IMR-90 (cell line): ENCODE measurements around the gene LENG1. TPM values are rescaled to one million over a fixed set of nuclear protein-coding genes. Genes with fewer than 3 reads are reported as not detected.

Experiments used
- ATAC-seq: fragments of 200-7000 bp; cut with Tn5 transposase; 2 replicates; pipeline ENCODE4 v1.9.1; 2020; ENCODE audit warnings: low read depth, mild to moderate bottlenecking, moderate library complexity
- BruUV-seq: library from RNA; stranded (reverse); fragments of 400-500 nt; replicated peaks from 2 replicates; lab custom pipeline; 2021; lab: Mats Ljungman, UMichigan
- CTCF ChIA-PET: fragments of 300-600 bp; formaldehyde crosslinking; extraction: SDS; loops from one replicate; lab custom pipeline; 2021; ENCODE audit warnings: antibody characterized with exemption; lab: Yijun Ruan, JAX
- POLR2A ChIA-PET: fragments of 300-600 bp; sonication (Branson Sonifier 250); formaldehyde crosslinking; loops from one replicate; lab custom pipeline; 2022; ENCODE audit warnings: antibody characterized with exemption; ENCODE audit not compliant: unreplicated experiment; lab: Charles Lee
- DNase-seq: peaks from one replicate; pipeline ENCODE4 v3.0.0; 2013
- H2AFZ ChIP-seq: replicated peaks from 2 replicates; pipeline ENCODE3; 2013; ENCODE audit warnings: low read length, mild to moderate bottlenecking; ENCODE audit not compliant: poor library complexity
- H2AK5ac ChIP-seq: 2 replicates; pipeline ENCODE4 v1.6.1; 2013; ENCODE audit warnings: low read depth, low read length, inconsistent platforms
- H2AK9ac ChIP-seq: replicated peaks from 2 replicates; pipeline ENCODE3; 2013; ENCODE audit warnings: mild to moderate bottlenecking, low read depth, low read length, moderate library complexity; ENCODE audit not compliant: poor library complexity
- H2BK120ac ChIP-seq: 2 replicates; pipeline ENCODE4 v1.6.1; 2013; ENCODE audit warnings: low read depth, low read length, inconsistent platforms
- H2BK15ac ChIP-seq: 3 replicates; pipeline ENCODE4 v1.6.1; 2013; ENCODE audit warnings: low read depth, low read length, inconsistent platforms
- H2BK20ac ChIP-seq: 2 replicates; pipeline ENCODE4 v1.6.1; 2013; ENCODE audit warnings: low read depth, mild to moderate bottlenecking, inconsistent platforms, low read length, moderate library complexity
- H2BK5ac ChIP-seq: 2 replicates; pipeline ENCODE4 v1.6.1; 2013; ENCODE audit warnings: mild to moderate bottlenecking, low read depth, low read length, inconsistent platforms; ENCODE audit not compliant: poor library complexity, severe bottlenecking
- H3K14ac ChIP-seq: replicated peaks from 2 replicates; pipeline ENCODE4 v1.6.1; 2013; ENCODE audit warnings: low read depth, low read length, inconsistent platforms
- H3K18ac ChIP-seq: 2 replicates; pipeline ENCODE4 v1.6.1; 2013; ENCODE audit warnings: low read depth, low read length, control low read depth
- H3K23ac ChIP-seq: 2 replicates; pipeline ENCODE4 v1.6.1; 2013; ENCODE audit warnings: low read depth, low read length, inconsistent platforms
- H3K27ac ChIP-seq: 2 replicates; pipeline ENCODE4 v1.5.1; 2013; ENCODE audit warnings: mild to moderate bottlenecking, control low read depth, low read length; ENCODE audit not compliant: insufficient read depth
- H3K27me3 ChIP-seq: 2 replicates; pipeline ENCODE4 v1.6.1; 2013; ENCODE audit warnings: low read length; ENCODE audit not compliant: control insufficient read depth, insufficient read depth
- H3K36me3 ChIP-seq: 2 replicates; pipeline ENCODE4 v1.6.1; 2013; ENCODE audit warnings: low read length, mixed read lengths; ENCODE audit not compliant: control insufficient read depth, insufficient read depth
- H3K4ac ChIP-seq: 2 replicates; pipeline ENCODE4 v1.6.1; 2013; ENCODE audit warnings: low read depth, low read length, inconsistent platforms
- H3K4me1 ChIP-seq: 2 replicates; pipeline ENCODE4 v1.6.1; 2013; ENCODE audit warnings: low read length, mixed read lengths; ENCODE audit not compliant: control insufficient read depth, insufficient read depth
- H3K4me2 ChIP-seq: 2 replicates; pipeline ENCODE4 v1.6.1; 2013; ENCODE audit warnings: low read depth, mild to moderate bottlenecking, control low read depth, low read length, moderate library complexity
- H3K4me3 ChIP-seq: 2 replicates; pipeline ENCODE4 v1.5.1; 2013; ENCODE audit warnings: low read depth, mild to moderate bottlenecking, control low read depth, low read length, moderate library complexity; ENCODE audit not compliant: insufficient read depth
- H3K56ac ChIP-seq: 2 replicates; pipeline ENCODE4 v1.6.1; 2013; ENCODE audit warnings: low read length, inconsistent platforms; ENCODE audit not compliant: insufficient read depth; ENCODE audit errors: extremely low read depth
- H3K79me1 ChIP-seq, 2 experiments: 2 replicates each; pipeline ENCODE4 v1.6.1; 2013; ENCODE audit warnings: low read length in 2 of 2, inconsistent platforms in 1 of 2, low read depth in 1 of 2
- H3K9ac ChIP-seq: 2 replicates; pipeline ENCODE4 v1.6.1; 2013; ENCODE audit warnings: low read depth, low read length, control low read depth
- H3K9me1 ChIP-seq: 2 replicates; pipeline ENCODE4 v1.6.1; 2013; ENCODE audit warnings: low read length, inconsistent platforms; ENCODE audit not compliant: insufficient read depth
- H3K9me3 ChIP-seq: 2 replicates; pipeline ENCODE4 v1.6.1; 2013; ENCODE audit warnings: low read length; ENCODE audit not compliant: control insufficient read depth, insufficient read depth
- H4K20me1 ChIP-seq: 2 replicates; pipeline ENCODE4 v1.6.1; 2013; ENCODE audit warnings: low read length, inconsistent platforms; ENCODE audit not compliant: insufficient read depth
- H4K5ac ChIP-seq: 2 replicates; pipeline ENCODE4 v1.6.1; 2013; ENCODE audit warnings: mild to moderate bottlenecking, low read depth, low read length, control low read depth
- H4K8ac ChIP-seq, 2 experiments: 2 replicates each; pipeline ENCODE4 v1.6.1; 2013; ENCODE audit warnings: low read depth in 2 of 2, low read length in 2 of 2, control low read depth in 1 of 2, inconsistent platforms in 1 of 2
- H4K91ac ChIP-seq: 2 replicates; pipeline ENCODE4 v1.6.1; 2013; ENCODE audit warnings: low read depth, low read length, inconsistent platforms; ENCODE audit not compliant: insufficient read depth
- BHLHE40 ChIP-seq: fragments of 150-350 bp; IDR thresholded peaks from 2 replicates; pipeline ENCODE4 v1.6.1; 2016; ENCODE audit warnings: mild to moderate bottlenecking, low read depth, low read length
- CEBPB ChIP-seq: IDR thresholded peaks from 2 replicates; pipeline ENCODE4 v1.6.1; 2012; ENCODE audit warnings: low read depth, low read length, improper control_type of control experiment
- CTCF ChIP-seq: conservative IDR thresholded peaks from 2 replicates; pipeline ENCODE4 v1.5.1; 2012; ENCODE audit warnings: mild to moderate bottlenecking, low read depth, low read length, improper control_type of control experiment
- ELK1 ChIP-seq: fragments of 150-350 bp; IDR thresholded peaks from 2 replicates; pipeline ENCODE4 v1.6.1; 2016; ENCODE audit warnings: low read depth, mild to moderate bottlenecking, low read length, moderate library complexity, borderline replicate concordance
- MXI1 ChIP-seq: IDR thresholded peaks from 2 replicates; pipeline ENCODE4 v1.6.1; 2012; ENCODE audit warnings: low read depth, mild to moderate bottlenecking, low read length, moderate library complexity, borderline replicate concordance
- NFE2L2 ChIP-seq: fragments of 150-350 bp; IDR thresholded peaks from 2 replicates; pipeline ENCODE4 v1.6.1; 2016; ENCODE audit warnings: low read depth, mild to moderate bottlenecking, low read length
- RAD21 ChIP-seq: IDR thresholded peaks from 2 replicates; pipeline ENCODE4 v1.6.1; 2012; ENCODE audit warnings: low read length, improper control_type of control experiment
- RCOR1 ChIP-seq: IDR thresholded peaks from 2 replicates; pipeline ENCODE4 v1.6.1; 2012; ENCODE audit warnings: mild to moderate bottlenecking, low read length, improper control_type of control experiment; ENCODE audit not compliant: insufficient replicate concordance
- RFX5 ChIP-seq: IDR thresholded peaks from 2 replicates; pipeline ENCODE4 v1.8.0; 2012; ENCODE audit warnings: low read depth, mild to moderate bottlenecking, low read length, moderate library complexity
- WGBS, 2 experiments: methylation state at CpG; one replicate each; pipeline versions ENCODE4 v1.1.5 to v1.1.7; 2013; ENCODE audit warnings: missing lambda C conversion rate in 2 of 2; ENCODE audit not compliant: insufficient read length in 1 of 2; ENCODE audit errors: extremely low coverage in 2 of 2; 5-methylcytosine and 5-hydroxymethylcytosine counted together
- dilution Hi-C: fragments of 300-500 bp; cut with HindIII; formaldehyde crosslinking; loops from one replicate; pipeline ENCODE4 v1.14.3; 2018; ENCODE audit warnings: low sequenced_read_pairs; ENCODE audit not compliant: unreplicated experiment
- in situ Hi-C: fragments of 300-500 bp; cut with MboI; formaldehyde crosslinking; loops from 3 replicates; pipeline ENCODE4 v1.14.3; 2019; ENCODE audit warnings: low sequenced_read_pairs, inconsistent platforms, mixed read lengths
- intact Hi-C: fragments of 100-400 bp; cut with micrococcal nuclease; formaldehyde crosslinking; loops from 2 replicates; pipeline ENCODE4 v1.10.0; 2022
- polyA plus RNA-seq, 3 experiments: library from polyadenylated mRNA; depleted of rRNA; stranded (reverse); fragments of >200 nt; gene quantifications; 2 replicates each; pipeline ENCODE4 v1.2.3, GENCODE V29; 2012; ENCODE audit warnings: low replicate concordance in 1 of 3
- total RNA-seq: library from RNA; depleted of rRNA; stranded (reverse); fragments of >200 nt; gene quantifications from 2 replicates; pipeline ENCODE4 v1.2.3, GENCODE V29; 2012

LENG1 gene
- total and polyA plus RNA-seq, 2 of the 4 experiments (the other 2 are of a cell fraction), result 2.7 to 5.3 TPM

- no peak for TF ChIP-seq ELK1
Observed at GRCh38 chr19:54128796-54129616, 30.5 kb downstream of the LENG1 start (continued).

GRCh38 chr19:54128441-54128725 is 31.1 kb downstream of the LENG1 start:
- no TSS peak for BruUV-seq
- dilution Hi-C loops, result no loop called here

More at GRCh38 chr19:54128441-54128725, 31.1 kb downstream of the LENG1 start:
- Histone ChIP-seq H2BK120ac (no peak overlapping the region), H3K9ac (no peak overlapping the region), H3K14ac (no peak overlapping the region), H4K8ac (no peak overlapping the region), H3K56ac (no peak overlapping the region), H2BK20ac (no peak overlapping the region), H4K91ac (no peak overlapping the region), H3K4me2 (no peak overlapping the region), H4K20me1 (no peaks in the 10 kb centered on the region), H3K4me1 (no peaks in the 10 kb centered on the region), H2BK15ac (no peak overlapping the region), H4K5ac (no peak overlapping the region), H3K27me3 (no peaks in the 10 kb centered on the region), H3K23ac (no peak overlapping the region), H3K4me3 (no peak overlapping the region), H2AK9ac (no peak overlapping the region), H3K9me3 (no peaks in the 10 kb centered on the region), H3K4ac (no peak overlapping the region), H3K36me3 (peaks cover 62% of the 10 kb centered on the region), H3K27ac (no peak overlapping the region), H3K9me1 (no peaks in the 10 kb centered on the region), H2BK5ac (no peak overlapping the region), H2AFZ (no peak overlapping the region), H2AK5ac (no peak overlapping the region), H3K79me1 (no peaks in the 10 kb centered on the region), H3K18ac (no peak overlapping the region)
- intact Hi-C loops, result no loop called here
- POLR2A ChIA-PET, result no interaction called here
- no peak for ATAC-seq
- no peak for DNase-seq
- CTCF ChIA-PET, result no interaction called here
- in situ Hi-C loops, result loop anchor here (25.0 kb wide), 1 partner anchor 1534 kb away; the partner anchor contains the start of gene U2AF2
- no peak for TF ChIP-seq RAD21
- TF ChIP-seq NFE2L2, result no peak
- no peak for TF ChIP-seq CTCF
- no peak for TF ChIP-seq RCOR1
- TF ChIP-seq BHLHE40, result no peak
- no peak for TF ChIP-seq RFX5
- no peak for TF ChIP-seq MXI1
- TF ChIP-seq CEBPB, result no peak
- WGBS, 2 experiments, result 95% methylated on average over 11 of the region's 20 CpGs; no CpG with 5 or more reads in 1 of the 2 experiments
